ENCODE results near the gene PRR22.

Gene PRR22

DNA sequence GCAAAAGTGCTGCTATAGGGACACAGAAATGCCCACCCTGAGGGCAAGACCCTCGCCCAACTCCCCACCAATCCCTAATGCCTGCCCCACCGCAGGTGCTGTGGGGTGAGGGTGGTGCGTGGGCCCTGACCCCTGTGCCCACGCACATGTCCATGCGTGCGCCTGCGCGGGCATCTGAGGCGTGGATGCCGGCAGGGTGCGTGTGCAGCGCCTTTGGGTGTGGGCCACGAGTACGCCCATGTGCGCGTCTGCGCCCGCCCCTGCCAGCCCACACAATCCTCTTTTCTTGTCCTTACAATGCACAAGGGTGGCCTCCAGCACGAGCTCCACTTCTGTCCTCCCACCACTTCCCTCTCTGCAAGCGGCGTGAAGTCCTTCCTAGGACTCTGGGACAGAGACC lies 40.6 kb upstream of the PRR22 start:
- TF ChIP-seq EP300 (IDR thresholded peaks at IDR 0.05; ENCODE audit: borderline replicate concordance) (no peak), RAD21 (IDR thresholded peaks at IDR 0.05; ENCODE audit: low read depth) (no peak), TEAD4 (IDR thresholded peaks at IDR 0.05) (no peak), TCF12 (IDR thresholded peaks at IDR 0.05; ENCODE audit: low read depth) (no peak), NFIC (IDR thresholded peaks at IDR 0.05) (no peak), CREB1 (IDR thresholded peaks at IDR 0.05; ENCODE audit: low read depth) (no peak), CEBPB (IDR thresholded peaks at IDR 0.05) (no peak)
- TF ChIP-seq, protein P1, sequence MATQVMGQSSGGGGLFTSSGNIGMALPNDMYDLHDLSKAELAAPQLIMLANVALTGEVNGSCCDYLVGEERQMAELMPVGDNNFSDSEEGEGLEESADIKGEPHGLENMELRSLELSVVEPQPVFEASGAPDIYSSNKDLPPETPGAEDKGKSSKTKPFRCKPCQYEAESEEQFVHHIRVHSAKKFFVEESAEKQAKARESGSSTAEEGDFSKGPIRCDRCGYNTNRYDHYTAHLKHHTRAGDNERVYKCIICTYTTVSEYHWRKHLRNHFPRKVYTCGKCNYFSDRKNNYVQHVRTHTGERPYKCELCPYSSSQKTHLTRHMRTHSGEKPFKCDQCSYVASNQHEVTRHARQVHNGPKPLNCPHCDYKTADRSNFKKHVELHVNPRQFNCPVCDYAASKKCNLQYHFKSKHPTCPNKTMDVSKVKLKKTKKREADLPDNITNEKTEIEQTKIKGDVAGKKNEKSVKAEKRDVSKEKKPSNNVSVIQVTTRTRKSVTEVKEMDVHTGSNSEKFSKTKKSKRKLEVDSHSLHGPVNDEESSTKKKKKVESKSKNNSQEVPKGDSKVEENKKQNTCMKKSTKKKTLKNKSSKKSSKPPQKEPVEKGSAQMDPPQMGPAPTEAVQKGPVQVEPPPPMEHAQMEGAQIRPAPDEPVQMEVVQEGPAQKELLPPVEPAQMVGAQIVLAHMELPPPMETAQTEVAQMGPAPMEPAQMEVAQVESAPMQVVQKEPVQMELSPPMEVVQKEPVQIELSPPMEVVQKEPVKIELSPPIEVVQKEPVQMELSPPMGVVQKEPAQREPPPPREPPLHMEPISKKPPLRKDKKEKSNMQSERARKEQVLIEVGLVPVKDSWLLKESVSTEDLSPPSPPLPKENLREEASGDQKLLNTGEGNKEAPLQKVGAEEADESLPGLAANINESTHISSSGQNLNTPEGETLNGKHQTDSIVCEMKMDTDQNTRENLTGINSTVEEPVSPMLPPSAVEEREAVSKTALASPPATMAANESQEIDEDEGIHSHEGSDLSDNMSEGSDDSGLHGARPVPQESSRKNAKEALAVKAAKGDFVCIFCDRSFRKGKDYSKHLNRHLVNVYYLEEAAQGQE (IDR thresholded peaks at IDR 0.05; ENCODE audit: low read depth) = no peak
- TF ChIP-seq, protein P2, sequence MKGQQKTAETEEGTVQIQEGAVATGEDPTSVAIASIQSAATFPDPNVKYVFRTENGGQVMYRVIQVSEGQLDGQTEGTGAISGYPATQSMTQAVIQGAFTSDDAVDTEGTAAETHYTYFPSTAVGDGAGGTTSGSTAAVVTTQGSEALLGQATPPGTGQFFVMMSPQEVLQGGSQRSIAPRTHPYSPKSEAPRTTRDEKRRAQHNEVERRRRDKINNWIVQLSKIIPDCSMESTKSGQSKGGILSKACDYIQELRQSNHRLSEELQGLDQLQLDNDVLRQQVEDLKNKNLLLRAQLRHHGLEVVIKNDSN (IDR thresholded peaks at IDR 0.05) = no peak

DNA sequence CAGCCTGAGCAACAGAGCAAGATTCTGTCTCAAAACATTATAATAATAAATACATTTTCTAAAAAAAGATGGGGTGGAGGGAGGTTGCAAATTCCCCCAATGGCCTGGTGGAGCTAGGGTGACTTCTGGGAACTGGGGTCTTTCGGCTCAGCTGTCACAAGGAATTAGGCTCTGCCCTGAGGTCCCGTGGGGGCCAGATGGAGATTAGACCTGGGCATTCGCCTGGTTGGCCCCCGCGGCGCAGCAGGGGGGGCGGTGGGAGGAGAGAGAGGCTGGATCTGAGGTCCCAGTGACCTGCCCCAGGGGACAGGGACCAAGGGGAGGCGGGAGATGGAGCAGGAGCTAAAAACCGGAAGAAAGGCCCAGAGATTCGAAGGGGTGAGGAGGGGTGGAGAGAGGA lies 40.2 kb upstream of the PRR22 start:
- no peak for TF ChIP-seq CEBPB (IDR thresholded peaks at IDR 0.05)
- TF ChIP-seq TEAD4 (IDR thresholded peaks at IDR 0.05) = no peak
- TF ChIP-seq, protein P2 (IDR thresholded peaks at IDR 0.05) = no peak
- TF ChIP-seq TCF12 (IDR thresholded peaks at IDR 0.05; ENCODE audit: low read depth) = no peak
- TF ChIP-seq NFIC (IDR thresholded peaks at IDR 0.05) = no peak
- no peak for TF ChIP-seq RAD21 (IDR thresholded peaks at IDR 0.05; ENCODE audit: low read depth)
- no peak for TF ChIP-seq TAF1 (IDR thresholded peaks at IDR 0.05; ENCODE audit: low read depth)
- TF ChIP-seq EP300 (IDR thresholded peaks at IDR 0.05; ENCODE audit: borderline replicate concordance) = no peak
- TF ChIP-seq FOXM1 (IDR thresholded peaks at IDR 0.05; ENCODE audit: borderline replicate concordance, low read depth) = no peak
- no peak for TF ChIP-seq ZBTB7A (IDR thresholded peaks at IDR 0.05; ENCODE audit: low read depth)
- TF ChIP-seq, protein P3, sequence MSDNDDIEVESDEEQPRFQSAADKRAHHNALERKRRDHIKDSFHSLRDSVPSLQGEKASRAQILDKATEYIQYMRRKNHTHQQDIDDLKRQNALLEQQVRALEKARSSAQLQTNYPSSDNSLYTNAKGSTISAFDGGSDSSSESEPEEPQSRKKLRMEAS (IDR thresholded peaks at IDR 0.05) = no peak
- TF ChIP-seq EGR1 (IDR thresholded peaks at IDR 0.05) = no peak
- TF ChIP-seq YY1 (IDR thresholded peaks at IDR 0.05; ENCODE audit: low read depth) = no peak
- TF ChIP-seq, protein P1 (IDR thresholded peaks at IDR 0.05; ENCODE audit: low read depth) = no peak

DNA sequence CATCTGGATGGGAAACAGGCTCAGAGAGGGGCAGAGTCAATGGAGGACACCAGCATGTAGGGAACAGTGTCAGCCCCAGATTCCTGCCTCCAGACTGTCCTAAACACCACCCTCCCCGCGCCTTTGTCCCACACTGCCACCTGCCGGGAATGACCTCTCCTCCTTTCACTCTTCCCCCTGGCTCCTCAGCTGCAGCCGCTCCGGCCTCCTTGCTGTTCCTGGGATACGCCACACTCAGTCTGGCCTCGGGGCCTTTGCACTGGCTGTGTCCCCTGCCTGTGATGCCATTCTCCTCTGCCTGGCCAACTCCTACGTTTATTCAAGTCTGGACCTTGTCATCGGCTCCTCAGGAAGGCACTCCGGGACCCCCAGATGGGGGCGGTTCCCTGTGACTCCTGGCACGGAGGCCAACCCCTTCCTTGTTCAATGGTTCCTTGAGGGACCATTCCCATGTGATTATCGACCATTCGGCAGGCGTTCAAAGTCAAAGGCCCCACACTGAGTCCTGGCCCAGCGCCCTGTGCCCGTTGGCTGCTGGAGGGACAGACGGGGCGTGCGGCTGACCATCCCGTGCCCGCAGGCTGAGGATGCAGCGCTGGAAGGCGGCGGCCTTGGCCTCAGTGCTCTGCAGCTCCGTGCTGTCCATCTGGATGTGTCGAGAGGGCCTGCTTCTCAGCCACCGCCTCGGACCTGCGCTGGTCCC lies 39.2 kb upstream of the PRR22 start:
- TF ChIP-seq, protein P3 (IDR thresholded peaks at IDR 0.05) = no peak
- TF ChIP-seq RAD21 (IDR thresholded peaks at IDR 0.05; ENCODE audit: low read depth) = peak; percentile 25; the same call in 1 of the 2 replicates
- no peak for TF ChIP-seq YY1 (IDR thresholded peaks at IDR 0.05; ENCODE audit: low read depth)
- no peak for TF ChIP-seq TEAD4 (IDR thresholded peaks at IDR 0.05)
- TF ChIP-seq ZBTB7A (IDR thresholded peaks at IDR 0.05; ENCODE audit: low read depth) = no peak
- TF ChIP-seq NFIC (IDR thresholded peaks at IDR 0.05) = no peak
- TF ChIP-seq EP300 (IDR thresholded peaks at IDR 0.05; ENCODE audit: borderline replicate concordance) = no peak
- TF ChIP-seq, protein P2 (IDR thresholded peaks at IDR 0.05) = no peak

DNA sequence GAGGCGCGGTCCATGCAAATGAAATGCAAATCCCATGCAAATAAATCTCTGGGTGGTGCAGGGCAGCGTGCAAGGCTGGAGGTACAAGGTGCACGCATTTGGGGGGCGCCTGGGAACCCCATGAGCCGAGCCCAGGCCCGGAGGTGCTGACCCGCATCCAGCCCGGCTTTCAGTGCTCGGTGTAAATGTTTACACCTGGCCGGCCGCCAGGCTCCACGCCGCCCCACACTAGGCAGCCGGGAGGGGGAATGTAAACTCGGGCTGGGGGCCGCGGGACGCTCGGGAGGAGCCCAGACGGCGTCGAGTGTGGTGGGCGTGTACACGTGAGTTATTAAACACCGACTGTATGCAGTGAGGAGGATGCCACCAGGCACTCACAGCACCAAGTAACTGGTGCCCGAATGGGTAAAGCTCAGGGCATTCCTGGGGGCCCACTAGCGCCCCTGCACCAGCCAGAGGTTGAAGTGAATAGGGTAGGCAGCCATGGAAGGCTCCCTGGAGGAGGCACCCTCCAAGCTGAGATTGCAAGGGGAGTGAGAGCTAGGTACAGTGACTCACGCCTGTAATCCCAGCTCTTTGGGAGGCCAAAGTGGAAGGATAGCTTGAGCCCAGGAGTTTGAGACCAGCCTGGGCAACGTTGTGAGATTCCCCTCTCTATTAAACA lies 37.8 kb upstream of the PRR22 start:
- TF ChIP-seq EGR1 (IDR thresholded peaks at IDR 0.05) (no peak), ZBTB7A (IDR thresholded peaks at IDR 0.05; ENCODE audit: low read depth) (no peak), CEBPB (IDR thresholded peaks at IDR 0.05) (no peak), TCF12 (IDR thresholded peaks at IDR 0.05; ENCODE audit: low read depth) (no peak), YY1 (IDR thresholded peaks at IDR 0.05; ENCODE audit: low read depth) (no peak), FOXM1 (IDR thresholded peaks at IDR 0.05; ENCODE audit: borderline replicate concordance, low read depth) (no peak), CREB1 (IDR thresholded peaks at IDR 0.05; ENCODE audit: low read depth) (no peak), TEAD4 (IDR thresholded peaks at IDR 0.05) (no peak), TAF1 (IDR thresholded peaks at IDR 0.05; ENCODE audit: low read depth) (no peak), NFIC (IDR thresholded peaks at IDR 0.05) (no peak), RAD21 (IDR thresholded peaks at IDR 0.05; ENCODE audit: low read depth) (no peak), EP300 (IDR thresholded peaks at IDR 0.05; ENCODE audit: borderline replicate concordance) (no peak)
- TF ChIP-seq, protein P2 (IDR thresholded peaks at IDR 0.05) = no peak
- TF ChIP-seq, protein P3 (IDR thresholded peaks at IDR 0.05) = no peak
- TF ChIP-seq, protein P1 (IDR thresholded peaks at IDR 0.05; ENCODE audit: low read depth) = no peak

All from Ishikawa (cell line).